Suprapubic skin (tissue), 4 donors: ENCODE data around the gene GPR84.

Source experiments
- CTCF ChIP-seq, 2 donors: fragments of 200-600 bp in 1 of 2; fragments of 450-650 bp in 1 of 2; sonication (generic) in 1 of 2; IDR thresholded peaks; one replicate each; pipeline ENCODE4 v1.5.1; 2016 to 2019; ENCODE audit warnings: antibody characterized with exemption in 2 of 2, mild to moderate bottlenecking in 1 of 2, moderate library complexity in 1 of 2
- EP300 ChIP-seq: sonication (generic); formaldehyde crosslinking; IDR thresholded peaks from one replicate; pipeline ENCODE4 v1.6.1; 2017; ENCODE audit warnings: antibody characterized with exemption
- POLR2AphosphoS5 ChIP-seq, 3 donors: sonication (generic); formaldehyde crosslinking; IDR thresholded peaks; one replicate each; pipeline ENCODE4 v1.6.1; 2017; ENCODE audit warnings: antibody characterized with exemption in 3 of 3

- TF ChIP-seq POLR2AphosphoS5 (IDR thresholded peaks at IDR 0.05) (no peak), EP300 (no peak), CTCF (IDR thresholded peaks at IDR 0.05) (peak; percentile 43 to 63)
Measured at GRCh38 chr12:54394281-54394719, 30.0 kb upstream of the GPR84 start.
